ENCODE data around the gene NEDD4L.
"Not testable (repeated sequence)": the region's sequence is repeated elsewhere in the genome, so short reads cannot be mapped to it uniquely, and the experiment has no call there.

NEDD4L gene

DNA sequence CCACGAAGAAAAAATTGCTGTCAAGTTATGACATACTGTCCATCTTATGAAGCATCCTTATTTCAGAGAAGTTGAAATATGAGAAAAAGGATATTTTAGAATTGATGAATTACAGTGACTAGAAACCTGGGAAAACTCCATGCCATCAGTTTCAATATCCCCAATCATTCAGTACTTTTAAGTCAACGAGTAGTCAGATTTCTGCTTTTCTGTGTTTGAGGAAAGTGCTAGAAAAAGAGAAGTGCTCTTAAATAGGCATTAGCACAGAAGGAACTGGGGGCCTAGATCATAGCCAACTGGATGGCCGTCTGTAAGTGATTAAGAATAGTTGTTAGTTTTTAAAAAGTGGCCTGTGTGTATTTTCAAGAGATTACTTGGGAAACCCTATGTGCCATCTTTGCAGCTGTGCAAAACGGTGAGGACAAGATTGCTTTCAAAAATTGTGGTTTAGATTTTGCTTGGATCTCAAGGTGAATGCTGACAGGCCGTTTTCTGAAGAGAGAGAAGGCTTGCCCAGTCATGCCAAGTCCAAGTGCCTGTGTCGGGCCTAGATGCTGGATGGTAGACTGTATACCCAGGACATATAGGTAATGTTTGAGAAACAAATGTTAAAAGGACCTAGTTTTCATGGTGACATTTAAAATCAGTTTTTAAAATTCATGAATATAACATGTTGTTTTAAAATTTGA lies 5.1 kb downstream of the NEDD4L start:
- POLR2A ChIA-PET = no interaction called here
- H3K27ac ChIP-seq (ENCODE audit: extremely low read depth, low read depth, low read length) = no peak overlapping the region

DNA sequence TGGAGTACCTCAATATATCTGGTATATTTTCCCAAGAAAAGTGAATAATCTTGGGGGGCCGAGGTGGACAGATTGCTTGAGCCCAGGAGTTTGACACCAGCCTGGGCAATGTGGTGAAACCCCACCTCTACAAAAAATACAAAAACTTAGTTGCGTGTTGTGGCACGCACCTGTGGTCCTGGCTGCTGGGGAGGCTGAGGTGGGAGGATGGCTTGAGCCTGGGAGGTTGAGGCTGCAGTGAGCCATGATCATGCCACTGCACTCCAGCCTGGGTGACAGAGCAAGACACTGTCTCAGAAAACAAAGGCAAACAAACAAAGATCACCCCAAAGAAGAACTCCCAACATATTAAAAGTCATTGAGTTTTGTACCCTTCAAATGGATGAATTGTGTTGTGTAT lies 6.9 kb downstream of the NEDD4L start:
- H3K4me3 ChIP-seq (ENCODE audit: low read depth, low read length); H3K9me3 ChIP-seq (ENCODE audit: control insufficient read depth, insufficient read depth, low read depth, low read length); H3K36me3 ChIP-seq (ENCODE audit: control insufficient read depth in 2 of 2, insufficient read depth in 1 of 2, low read length in 2 of 2); H3K27ac ChIP-seq (ENCODE audit: extremely low read depth, low read depth, low read length); POLR2A ChIA-PET: not testable (repeated sequence)
- H3K4me1 ChIP-seq (ENCODE audit: control insufficient read depth, insufficient read depth, low read length) = peaks cover 10% of the 10 kb centered on the region
- CTCF ChIA-PET = interaction anchor here (0.7 to 6.3 kb wide), 13 partner anchors 9 to 1491 kb away, joined by 3 to 58 read pairs (median 7); partner anchors contain the start of gene NEDD4L

More for the DNA sequence above, 5.1 kb downstream of the NEDD4L start:
- CTCF ChIA-PET = interaction anchor here (3.1 to 6.3 kb wide), 2 partner anchors 73 kb away, joined by 21 to 58 read pairs; no protein-coding TSS in a partner anchor
- Histone ChIP-seq H3K4me3 (ENCODE audit: low read depth, low read length) (no peak overlapping the region), H3K9me3 (ENCODE audit: control insufficient read depth, insufficient read depth, low read depth, low read length) (no peaks in the 10 kb centered on the region), H3K36me3 (ENCODE audit: control insufficient read depth in 2 of 2, insufficient read depth in 1 of 2, low read length in 2 of 2) (no peaks in the 10 kb centered on the region), H3K4me1 (ENCODE audit: control insufficient read depth, insufficient read depth, low read length) (peaks cover 11% of the 10 kb centered on the region)
- TF ChIP-seq EGR2 (tag by site-specific recombination; IDR thresholded peaks at IDR 0.05; ENCODE audit: low read depth) = no peak
- TF ChIP-seq KLF8 (tag by site-specific recombination; IDR thresholded peaks at IDR 0.05) = no peak
- TF ChIP-seq SP7 (tag by site-specific recombination; IDR thresholded peaks at IDR 0.05) = no peak
- TF ChIP-seq ZNF658 (tag by site-specific recombination; IDR thresholded peaks at IDR 0.05) = no peak
- no peak for TF ChIP-seq ZNF473 (tag by site-specific recombination; IDR thresholded peaks at IDR 0.05)
- TF ChIP-seq ZNF23 (tag by site-specific recombination; IDR thresholded peaks at IDR 0.05; ENCODE audit: borderline replicate concordance) = no peak
- no peak for TF ChIP-seq PRDM1 (tag by site-specific recombination; IDR thresholded peaks at IDR 0.05)
- TF ChIP-seq, protein P1, sequence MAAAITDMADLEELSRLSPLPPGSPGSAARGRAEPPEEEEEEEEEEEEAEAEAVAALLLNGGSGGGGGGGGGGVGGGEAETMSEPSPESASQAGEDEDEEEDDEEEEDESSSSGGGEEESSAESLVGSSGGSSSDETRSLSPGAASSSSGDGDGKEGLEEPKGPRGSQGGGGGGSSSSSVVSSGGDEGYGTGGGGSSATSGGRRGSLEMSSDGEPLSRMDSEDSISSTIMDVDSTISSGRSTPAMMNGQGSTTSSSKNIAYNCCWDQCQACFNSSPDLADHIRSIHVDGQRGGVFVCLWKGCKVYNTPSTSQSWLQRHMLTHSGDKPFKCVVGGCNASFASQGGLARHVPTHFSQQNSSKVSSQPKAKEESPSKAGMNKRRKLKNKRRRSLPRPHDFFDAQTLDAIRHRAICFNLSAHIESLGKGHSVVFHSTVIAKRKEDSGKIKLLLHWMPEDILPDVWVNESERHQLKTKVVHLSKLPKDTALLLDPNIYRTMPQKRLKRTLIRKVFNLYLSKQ (tag by site-specific recombination; IDR thresholded peaks at IDR 0.05; ENCODE audit: borderline replicate concordance) = no peak
- no peak for TF ChIP-seq ZXDB (tag by site-specific recombination; IDR thresholded peaks at IDR 0.05)
- no peak for TF ChIP-seq ZFP41 (tag by site-specific recombination; IDR thresholded peaks at IDR 0.05; ENCODE audit: borderline replicate concordance)
- TF ChIP-seq ZNF654 (tag by site-specific recombination; IDR thresholded peaks at IDR 0.05; ENCODE audit: low read depth) = no peak
- no peak for TF ChIP-seq ZNF610 (tag by site-specific recombination; IDR thresholded peaks at IDR 0.05; ENCODE audit: borderline replicate concordance)
- no peak for TF ChIP-seq ZNF664 (tag by site-specific recombination; IDR thresholded peaks at IDR 0.05)
- TF ChIP-seq ZNF791 (tag by site-specific recombination; IDR thresholded peaks at IDR 0.05) = no peak
- no peak for TF ChIP-seq ZNF169 (tag by site-specific recombination; IDR thresholded peaks at IDR 0.05)
- TF ChIP-seq ZNF792 (tag by site-specific recombination; IDR thresholded peaks at IDR 0.05) = no peak
- no peak for TF ChIP-seq ZNF555 (tag by site-specific recombination; conservative IDR thresholded peaks at IDR 0.05)

DNA sequence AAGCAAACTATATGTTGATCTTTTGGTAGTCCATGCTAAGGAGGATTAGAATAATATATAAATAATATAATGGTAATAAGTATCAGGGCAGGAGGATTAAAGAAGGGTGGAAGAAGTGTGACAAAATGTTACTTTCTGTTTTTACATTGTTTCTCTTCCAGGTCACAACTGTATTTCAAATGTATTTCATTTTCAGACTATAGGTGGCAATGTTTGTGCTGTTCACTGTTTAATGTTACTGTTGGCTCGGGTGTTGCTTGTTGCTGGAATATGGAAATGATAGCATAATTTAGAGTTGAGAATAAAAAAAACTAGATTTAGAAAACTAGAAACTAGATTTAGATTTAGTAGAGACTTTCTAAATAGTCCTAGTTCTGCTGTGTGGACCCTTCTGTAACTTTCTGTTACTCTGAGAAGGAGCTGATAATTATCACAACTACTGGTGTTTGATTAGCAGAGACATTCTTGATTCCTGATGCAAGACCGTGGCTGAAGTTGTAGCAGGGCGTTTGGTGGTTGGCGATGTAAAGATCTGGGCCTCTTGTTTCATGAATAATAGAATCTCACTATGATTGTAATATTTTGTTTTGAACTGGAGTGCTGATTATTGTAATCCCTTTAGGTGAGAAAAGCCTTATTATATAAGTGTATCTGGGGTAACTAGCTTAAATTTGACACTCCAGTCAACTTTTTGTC lies 7.9 kb downstream of the NEDD4L start:
- Histone ChIP-seq H3K9me3 (ENCODE audit: control insufficient read depth, insufficient read depth, low read depth, low read length) (no peaks in the 10 kb centered on the region), H3K4me3 (ENCODE audit: low read depth, low read length) (no peak overlapping the region), H3K36me3 (ENCODE audit: control insufficient read depth in 2 of 2, insufficient read depth in 1 of 2, low read length in 2 of 2) (no peaks in the 10 kb centered on the region), H3K27ac (ENCODE audit: extremely low read depth, low read depth, low read length) (no peak overlapping the region), H3K4me1 (ENCODE audit: control insufficient read depth, insufficient read depth, low read length) (peaks cover 2% of the 10 kb centered on the region; the same call in 1 of the 2 replicates)
- CTCF ChIA-PET = interaction anchor here (0.6 to 6.3 kb wide), 25 partner anchors 10 to 562 kb away, joined by 3 to 58 read pairs (median 4); partner anchors contain the start of gene NEDD4L
- POLR2A ChIA-PET = interaction anchor here (1.4 kb wide), 1 partner anchor 70 kb away, joined by 3 read pairs; no protein-coding TSS in a partner anchor
- TF ChIP-seq ZNF654 (tag by site-specific recombination; IDR thresholded peaks at IDR 0.05; ENCODE audit: low read depth) (no peak), KLF8 (tag by site-specific recombination; IDR thresholded peaks at IDR 0.05) (no peak), ZNF837 (tag by site-specific recombination; IDR thresholded peaks at IDR 0.05) (no peak), ZNF335 (tag by site-specific recombination; conservative IDR thresholded peaks at IDR 0.05) (0 out of 2 replicates have a peak, but pooled peaks have one; percentile 20), ZBTB17 (tag by site-specific recombination; IDR thresholded peaks at IDR 0.05) (no peak), SCRT2 (tag by site-specific recombination; IDR thresholded peaks at IDR 0.05) (peak; percentile 31; the same call in 1 of the 2 replicates), GFI1B (tag by site-specific recombination; IDR thresholded peaks at IDR 0.05) (no peak), ZEB2 (tag by site-specific recombination; IDR thresholded peaks at IDR 0.05) (no peak)
- TF ChIP-seq, protein P2, sequence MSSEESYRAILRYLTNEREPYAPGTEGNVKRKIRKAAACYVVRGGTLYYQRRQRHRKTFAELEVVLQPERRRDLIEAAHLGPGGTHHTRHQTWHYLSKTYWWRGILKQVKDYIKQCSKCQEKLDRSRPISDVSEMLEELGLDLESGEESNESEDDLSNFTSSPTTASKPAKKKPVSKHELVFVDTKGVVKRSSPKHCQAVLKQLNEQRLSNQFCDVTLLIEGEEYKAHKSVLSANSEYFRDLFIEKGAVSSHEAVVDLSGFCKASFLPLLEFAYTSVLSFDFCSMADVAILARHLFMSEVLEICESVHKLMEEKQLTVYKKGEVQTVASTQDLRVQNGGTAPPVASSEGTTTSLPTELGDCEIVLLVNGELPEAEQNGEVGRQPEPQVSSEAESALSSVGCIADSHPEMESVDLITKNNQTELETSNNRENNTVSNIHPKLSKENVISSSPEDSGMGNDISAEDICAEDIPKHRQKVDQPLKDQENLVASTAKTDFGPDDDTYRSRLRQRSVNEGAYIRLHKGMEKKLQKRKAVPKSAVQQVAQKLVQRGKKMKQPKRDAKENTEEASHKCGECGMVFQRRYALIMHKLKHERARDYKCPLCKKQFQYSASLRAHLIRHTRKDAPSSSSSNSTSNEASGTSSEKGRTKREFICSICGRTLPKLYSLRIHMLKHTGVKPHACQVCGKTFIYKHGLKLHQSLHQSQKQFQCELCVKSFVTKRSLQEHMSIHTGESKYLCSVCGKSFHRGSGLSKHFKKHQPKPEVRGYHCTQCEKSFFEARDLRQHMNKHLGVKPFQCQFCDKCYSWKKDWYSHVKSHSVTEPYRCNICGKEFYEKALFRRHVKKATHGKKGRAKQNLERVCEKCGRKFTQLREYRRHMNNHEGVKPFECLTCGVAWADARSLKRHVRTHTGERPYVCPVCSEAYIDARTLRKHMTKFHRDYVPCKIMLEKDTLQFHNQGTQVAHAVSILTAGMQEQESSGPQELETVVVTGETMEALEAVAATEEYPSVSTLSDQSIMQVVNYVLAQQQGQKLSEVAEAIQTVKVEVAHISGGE (tag by site-specific recombination; conservative IDR thresholded peaks at IDR 0.05; ENCODE audit: low read depth) = no peak
